ENCODE data around the gene DYNLRB1. TPM values are rescaled to one million over a fixed set of nuclear protein-coding genes. Genes with fewer than 3 reads are reported as not detected.

The DYNLRB1 gene
- total RNA-seq, 1 experiment from 2014 or later = 179 TPM

DNA sequence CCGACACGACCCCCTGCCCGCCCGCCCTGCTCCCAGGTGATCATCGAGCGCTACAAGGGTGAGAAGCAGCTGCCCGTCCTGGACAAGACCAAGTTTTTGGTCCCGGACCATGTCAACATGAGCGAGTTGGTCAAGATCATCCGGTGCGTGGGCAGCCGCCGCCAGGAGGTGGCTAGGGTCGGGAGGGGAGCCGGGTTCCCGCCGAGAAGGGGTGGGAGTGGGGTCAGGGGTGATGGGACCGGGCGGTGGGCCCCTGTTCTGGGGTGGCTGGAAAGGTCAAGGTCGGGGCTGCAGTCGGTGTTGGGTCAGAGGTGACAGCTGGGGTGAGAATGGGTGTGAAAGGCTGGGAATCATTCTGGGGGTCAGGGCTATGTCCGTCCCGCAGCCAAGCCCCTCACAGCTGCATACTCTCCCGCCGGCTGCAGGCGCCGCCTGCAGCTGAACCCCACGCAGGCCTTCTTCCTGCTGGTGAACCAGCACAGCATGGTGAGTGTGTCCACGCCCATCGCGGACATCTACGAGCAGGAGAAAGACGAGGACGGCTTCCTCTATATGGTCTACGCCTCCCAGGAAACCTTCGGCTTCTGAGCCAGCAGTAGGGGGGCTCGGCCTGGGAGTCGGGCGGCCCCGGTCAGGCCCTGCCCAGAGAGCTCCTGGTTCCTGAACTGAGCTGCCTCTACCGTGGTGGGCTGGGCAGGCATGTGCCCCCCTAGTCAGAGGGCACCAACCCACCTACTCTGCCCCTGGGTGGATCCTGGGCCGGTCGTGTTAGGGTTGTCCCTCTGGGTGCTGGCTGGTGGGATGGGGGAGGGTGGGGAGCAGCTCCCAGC, 43.3 kb downstream of the DYNLRB1 start:
- Histone ChIP-seq H3K79me2 (ENCODE audit: low read length) (peaks cover 5% of the 10 kb centered on the region), H3K9ac (ENCODE audit: low read length) (no peak overlapping the region), H3K4me1 (ENCODE audit: low read length) (peaks cover 4% of the 10 kb centered on the region; the same call in 1 of the 2 replicates), H3K4me3 (ENCODE audit: low read length) (no peak overlapping the region), H3K4me2 (ENCODE audit: low read depth, low read length, poor library complexity, severe bottlenecking) (no peak overlapping the region), H2AFZ (ENCODE audit: low read length) (no peak overlapping the region), H3K27ac (ENCODE audit: low read length) (no peak overlapping the region), H3K27me3 (ENCODE audit: low read length) (no peaks in the 10 kb centered on the region), H4K20me1 (ENCODE audit: insufficient read depth, low read depth, low read length) (no peaks in the 10 kb centered on the region), H3K9me2 (replicated peaks; ENCODE audit: insufficient read depth, low read length) (no peaks in the 10 kb centered on the region), H3K36me3 (ENCODE audit: insufficient read depth, low read length) (no peaks in the 10 kb centered on the region), H3K9me3 (ENCODE audit: low read length) (no peaks in the 10 kb centered on the region)
- no peak for DNase-seq

DNA sequence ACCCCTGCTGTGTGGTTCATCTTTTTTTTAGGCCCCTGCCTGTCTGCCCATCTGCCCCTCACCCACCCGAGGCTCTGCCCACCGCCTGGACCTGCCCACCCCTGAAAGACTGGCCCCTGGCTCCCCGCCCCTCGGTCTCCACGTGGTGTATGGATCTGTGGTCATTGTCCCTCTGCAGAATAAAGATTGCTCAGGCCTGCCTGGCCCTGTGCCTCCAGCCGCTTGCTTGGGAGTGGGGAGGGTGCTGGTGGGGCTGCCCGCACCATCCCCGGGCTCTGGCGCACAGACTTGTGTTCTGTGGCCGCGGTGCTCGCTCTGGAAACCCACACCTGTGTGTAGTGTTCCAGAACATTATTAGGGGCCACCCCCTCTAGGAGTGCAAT, 43.9 kb downstream of the DYNLRB1 start:
- Histone ChIP-seq H3K36me3 (ENCODE audit: insufficient read depth, low read length) (no peaks in the 10 kb centered on the region), H3K27me3 (ENCODE audit: low read length) (no peaks in the 10 kb centered on the region), H3K4me1 (ENCODE audit: low read length) (peaks cover 4% of the 10 kb centered on the region; the same call in 1 of the 2 replicates), H4K20me1 (ENCODE audit: insufficient read depth, low read depth, low read length) (no peaks in the 10 kb centered on the region), H2AFZ (ENCODE audit: low read length) (no peak overlapping the region), H3K9ac (ENCODE audit: low read length) (no peak overlapping the region), H3K27ac (ENCODE audit: low read length) (no peak overlapping the region), H3K9me3 (ENCODE audit: low read length) (no peaks in the 10 kb centered on the region), H3K4me3 (ENCODE audit: low read length) (no peak overlapping the region), H3K4me2 (ENCODE audit: low read depth, low read length, poor library complexity, severe bottlenecking) (no peak overlapping the region), H3K79me2 (ENCODE audit: low read length) (peaks cover 5% of the 10 kb centered on the region), H3K9me2 (replicated peaks; ENCODE audit: insufficient read depth, low read length) (no peaks in the 10 kb centered on the region)
- no peak for DNase-seq

DNA sequence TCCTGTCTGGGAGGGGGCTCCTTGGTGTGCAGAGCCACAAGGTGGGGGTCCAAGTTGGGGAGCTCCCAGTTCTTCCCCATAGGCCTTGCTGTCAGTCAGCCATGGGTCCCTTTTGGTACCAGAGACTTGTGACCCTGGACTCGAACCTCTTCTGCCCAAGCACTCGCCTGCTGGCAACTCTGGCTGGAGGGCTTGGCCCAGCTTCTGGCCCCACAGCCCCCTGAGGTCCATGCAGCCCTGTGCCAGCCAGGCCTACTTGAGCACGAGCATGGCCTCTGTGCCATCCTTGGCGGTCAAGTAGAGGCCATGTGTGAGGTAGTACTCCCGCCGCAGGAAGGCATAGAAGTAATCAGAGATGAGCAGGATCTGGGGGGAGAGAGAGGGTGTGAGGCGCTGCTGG, 44.4 kb downstream of the DYNLRB1 start:
- peaks cover 4% of the 10 kb centered on the region; the same call in 1 of the 2 replicates for H3K4me1 ChIP-seq (ENCODE audit: low read length)
- no peak overlapping the region for H3K4me2 ChIP-seq (ENCODE audit: low read depth, low read length, poor library complexity, severe bottlenecking)
- no peaks in the 10 kb centered on the region for H4K20me1 ChIP-seq (ENCODE audit: insufficient read depth, low read depth, low read length)
- H3K9me3 ChIP-seq (ENCODE audit: low read length) = no peaks in the 10 kb centered on the region
- H3K9me2 ChIP-seq (replicated peaks; ENCODE audit: insufficient read depth, low read length) = no peaks in the 10 kb centered on the region
- H3K27ac ChIP-seq (ENCODE audit: low read length) = no peak overlapping the region
- DNase-seq = no peak
- no peak overlapping the region for H3K4me3 ChIP-seq (ENCODE audit: low read length)
- no peak overlapping the region for H2AFZ ChIP-seq (ENCODE audit: low read length)
- H3K27me3 ChIP-seq (ENCODE audit: low read length) = no peaks in the 10 kb centered on the region
- peaks cover 5% of the 10 kb centered on the region for H3K79me2 ChIP-seq (ENCODE audit: low read length)
- H3K9ac ChIP-seq (ENCODE audit: low read length) = no peak overlapping the region
- H3K36me3 ChIP-seq (ENCODE audit: insufficient read depth, low read length) = no peaks in the 10 kb centered on the region

DNA sequence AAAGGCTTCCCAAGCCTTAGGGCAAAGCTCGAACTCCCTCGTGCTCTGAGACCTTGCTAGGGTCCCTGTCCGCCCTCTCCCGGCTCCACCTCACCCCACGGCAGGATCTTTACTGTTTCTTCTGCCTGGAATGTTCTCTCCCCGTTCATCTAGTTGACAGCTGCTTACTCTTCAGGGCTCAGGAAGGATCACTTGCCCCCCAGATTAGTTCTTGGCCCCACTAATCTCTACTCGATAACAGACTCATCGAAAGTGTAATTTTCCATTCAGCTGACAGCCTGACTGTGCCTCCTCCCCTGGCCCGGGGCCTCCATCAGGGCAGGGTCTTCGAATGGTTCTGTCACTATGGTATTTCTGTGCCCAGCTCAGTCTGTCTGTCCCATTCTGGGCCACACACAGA, 45.4 kb downstream of the DYNLRB1 start:
- H3K4me2 ChIP-seq (ENCODE audit: low read depth, low read length, poor library complexity, severe bottlenecking) = no peak overlapping the region
- no peak for DNase-seq
- no peaks in the 10 kb centered on the region for H3K9me2 ChIP-seq (replicated peaks; ENCODE audit: insufficient read depth, low read length)
- no peak overlapping the region for H3K9ac ChIP-seq (ENCODE audit: low read length)
- no peaks in the 10 kb centered on the region for H3K36me3 ChIP-seq (ENCODE audit: insufficient read depth, low read length)
- peaks cover 4% of the 10 kb centered on the region; the same call in 1 of the 2 replicates for H3K4me1 ChIP-seq (ENCODE audit: low read length)
- H3K27ac ChIP-seq (ENCODE audit: low read length) = no peak overlapping the region
- H3K4me3 ChIP-seq (ENCODE audit: low read length) = no peak overlapping the region
- peaks cover 5% of the 10 kb centered on the region for H3K79me2 ChIP-seq (ENCODE audit: low read length)
- no peaks in the 10 kb centered on the region for H3K27me3 ChIP-seq (ENCODE audit: low read length)
- no peaks in the 10 kb centered on the region for H4K20me1 ChIP-seq (ENCODE audit: insufficient read depth, low read depth, low read length)
- H3K9me3 ChIP-seq (ENCODE audit: low read length) = no peaks in the 10 kb centered on the region
- H2AFZ ChIP-seq (ENCODE audit: low read length) = no peak overlapping the region

DNA sequence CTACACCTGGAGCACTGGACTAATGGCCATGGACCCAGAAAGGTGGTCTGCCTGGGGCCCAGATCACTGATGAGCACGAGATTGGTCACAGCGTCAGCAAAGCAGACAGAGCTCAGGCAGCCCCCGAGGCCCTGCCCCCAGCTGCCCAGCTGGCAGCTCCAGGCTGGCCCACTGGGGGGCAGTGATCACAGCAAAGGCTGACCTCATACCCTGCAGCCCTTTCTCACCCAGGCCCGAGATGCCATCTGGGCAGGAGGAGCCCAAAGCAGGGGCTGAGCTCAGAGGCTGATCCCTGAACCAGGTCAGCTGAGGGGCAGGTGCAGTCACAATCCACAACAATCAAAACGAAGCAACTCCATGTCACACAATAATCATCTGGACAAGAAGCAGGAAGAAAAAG, 46.4 kb downstream of the DYNLRB1 start:
- Histone ChIP-seq H4K20me1 (ENCODE audit: insufficient read depth, low read depth, low read length) (no peaks in the 10 kb centered on the region), H3K4me2 (ENCODE audit: low read depth, low read length, poor library complexity, severe bottlenecking) (no peak overlapping the region), H3K27ac (ENCODE audit: low read length) (no peak overlapping the region), H3K27me3 (ENCODE audit: low read length) (no peaks in the 10 kb centered on the region), H2AFZ (ENCODE audit: low read length) (no peak overlapping the region), H3K9me3 (ENCODE audit: low read length) (no peaks in the 10 kb centered on the region), H3K79me2 (ENCODE audit: low read length) (peaks cover 5% of the 10 kb centered on the region), H3K4me3 (ENCODE audit: low read length) (no peak overlapping the region), H3K9me2 (replicated peaks; ENCODE audit: insufficient read depth, low read length) (no peaks in the 10 kb centered on the region), H3K36me3 (ENCODE audit: insufficient read depth, low read length) (no peaks in the 10 kb centered on the region), H3K9ac (ENCODE audit: low read length) (no peak overlapping the region), H3K4me1 (ENCODE audit: low read length) (peaks cover 4% of the 10 kb centered on the region; the same call in 1 of the 2 replicates)
- DNase-seq = peak; percentile 71

DNA sequence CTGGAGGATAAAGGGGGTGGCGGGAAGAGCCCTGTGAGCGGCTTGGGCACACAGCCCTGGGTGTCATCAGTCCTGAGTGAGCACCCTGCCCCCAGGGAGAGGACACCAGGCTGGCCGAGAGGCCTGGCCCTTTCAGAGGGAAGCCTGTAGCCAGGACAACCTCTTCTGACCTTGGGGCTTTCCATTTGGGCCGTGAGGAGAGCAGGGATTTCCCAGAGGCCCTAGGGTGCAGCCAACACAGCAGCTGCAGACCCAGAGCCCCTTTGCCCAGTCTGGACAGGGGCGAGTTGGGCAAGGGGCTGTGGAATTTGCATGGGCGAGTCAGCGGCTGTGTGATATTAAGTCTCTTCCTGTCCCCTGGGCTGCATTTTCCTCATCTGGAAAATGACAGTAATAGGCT, 48.6 kb downstream of the DYNLRB1 start:
- H3K9me3 ChIP-seq (ENCODE audit: low read length) = no peaks in the 10 kb centered on the region
- no peaks in the 10 kb centered on the region for H3K79me2 ChIP-seq (ENCODE audit: low read length)
- H3K4me3 ChIP-seq (ENCODE audit: low read length) = no peak overlapping the region
- no peak overlapping the region for H3K4me2 ChIP-seq (ENCODE audit: low read depth, low read length, poor library complexity, severe bottlenecking)
- H3K9ac ChIP-seq (ENCODE audit: low read length) = no peak overlapping the region
- no peak overlapping the region for H2AFZ ChIP-seq (ENCODE audit: low read length)
- no peaks in the 10 kb centered on the region for H3K36me3 ChIP-seq (ENCODE audit: insufficient read depth, low read length)
- H3K9me2 ChIP-seq (replicated peaks; ENCODE audit: insufficient read depth, low read length) = no peaks in the 10 kb centered on the region
- no peaks in the 10 kb centered on the region for H3K4me1 ChIP-seq (ENCODE audit: low read length)
- H4K20me1 ChIP-seq (ENCODE audit: insufficient read depth, low read depth, low read length) = no peaks in the 10 kb centered on the region
- no peaks in the 10 kb centered on the region for H3K27me3 ChIP-seq (ENCODE audit: low read length)
- H3K27ac ChIP-seq (ENCODE audit: low read length) = no peak overlapping the region
- no peak for DNase-seq

DNA sequence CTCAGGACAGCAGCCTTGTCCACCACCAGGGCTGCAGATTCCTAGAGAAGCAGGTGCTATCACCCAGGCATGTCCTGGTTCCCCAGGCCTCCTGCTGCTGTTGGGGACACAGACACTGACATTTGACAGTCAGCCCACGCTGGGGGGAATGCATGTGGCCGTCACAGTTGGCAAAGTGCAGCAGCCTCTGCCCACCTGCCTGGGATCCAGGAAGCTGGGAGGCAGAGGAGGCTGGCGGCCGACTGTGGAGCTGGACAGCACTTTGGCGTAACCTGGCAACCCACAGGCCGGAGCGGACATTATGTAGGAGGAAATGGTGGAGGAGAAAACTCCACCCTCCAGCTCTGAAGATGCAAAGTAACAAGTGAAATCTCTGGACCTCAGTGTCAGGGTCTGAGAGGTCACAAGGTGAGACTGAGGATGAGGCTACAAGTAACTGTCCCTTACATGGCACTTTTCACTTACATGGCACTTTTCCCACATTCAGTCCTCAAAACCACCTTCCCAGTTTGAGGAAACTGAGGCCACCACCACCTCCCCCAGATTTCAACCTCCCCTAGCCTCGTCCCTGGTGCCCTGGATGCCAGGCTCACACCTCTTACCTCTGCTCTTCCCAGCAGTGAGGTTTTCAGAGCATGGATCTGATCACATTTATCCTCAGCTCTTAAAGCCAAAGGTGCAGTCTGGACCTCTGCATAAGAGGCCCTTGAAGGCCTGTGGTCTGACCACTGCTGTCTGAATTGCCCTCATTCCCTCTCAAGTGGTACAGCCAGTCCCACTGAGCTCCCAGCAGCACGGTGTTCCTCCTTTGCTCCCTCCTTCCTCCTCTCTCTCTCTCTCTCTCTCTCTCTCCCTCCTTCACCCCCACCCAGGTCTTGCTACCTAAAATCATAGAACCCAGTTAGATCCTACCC, 51.0 kb downstream of the DYNLRB1 start:
- no peaks in the 10 kb centered on the region for H3K27me3 ChIP-seq (ENCODE audit: low read length)
- no peaks in the 10 kb centered on the region for H3K9me3 ChIP-seq (ENCODE audit: low read length)
- H3K4me1 ChIP-seq (ENCODE audit: low read length) = no peaks in the 10 kb centered on the region
- H3K36me3 ChIP-seq (ENCODE audit: insufficient read depth, low read length) = no peaks in the 10 kb centered on the region
- H3K27ac ChIP-seq (ENCODE audit: low read length) = no peak overlapping the region
- H3K4me3 ChIP-seq (ENCODE audit: low read length) = no peak overlapping the region
- H2AFZ ChIP-seq (ENCODE audit: low read length) = no peak overlapping the region
- no peak overlapping the region for H3K4me2 ChIP-seq (ENCODE audit: low read depth, low read length, poor library complexity, severe bottlenecking)
- H3K9ac ChIP-seq (ENCODE audit: low read length) = no peak overlapping the region
- no peak for DNase-seq
- H4K20me1 ChIP-seq (ENCODE audit: insufficient read depth, low read depth, low read length) = no peaks in the 10 kb centered on the region
- no peaks in the 10 kb centered on the region for H3K9me2 ChIP-seq (replicated peaks; ENCODE audit: insufficient read depth, low read length)
- H3K79me2 ChIP-seq (ENCODE audit: low read length) = no peaks in the 10 kb centered on the region

Data from Karpas-422 (cell line).